H9 (cell line): ENCODE data around the gene GUCY2D. TPM values are rescaled to one million over a fixed set of nuclear protein-coding genes. Genes with fewer than 3 reads are reported as not detected.

Experiments
- DNase-seq: peaks from one replicate; pipeline ENCODE4 v3.0.0-alpha.2; 2017
- H2AFZ ChIP-seq: one replicate; pipeline ENCODE4 v1.6.1; 2013; ENCODE audit warnings: mild to moderate bottlenecking, low read length, control low read depth, moderate library complexity
- H2AK5ac ChIP-seq: 2 replicates; pipeline ENCODE4 v1.6.1; 2013; ENCODE audit warnings: low read length, control low read depth, mixed read lengths; ENCODE audit not compliant: insufficient read length
- H2BK120ac ChIP-seq: one replicate; pipeline ENCODE4 v1.6.1; 2013; ENCODE audit warnings: low read depth, mild to moderate bottlenecking, low read length, control low read depth, inconsistent platforms; ENCODE audit not compliant: poor library complexity, severe bottlenecking
- H2BK12ac ChIP-seq: 2 replicates; pipeline ENCODE4 v1.6.1; 2013; ENCODE audit warnings: low read length, control low read depth, mixed read lengths, low read depth; ENCODE audit not compliant: insufficient read length
- H2BK15ac ChIP-seq: 2 replicates; pipeline ENCODE4 v1.6.1; 2013; ENCODE audit warnings: low read depth, low read length, control low read depth
- H2BK20ac ChIP-seq: one replicate; pipeline ENCODE4 v1.6.1; 2013; ENCODE audit warnings: low read depth, mild to moderate bottlenecking, low read length, control low read depth, inconsistent platforms; ENCODE audit not compliant: poor library complexity, severe bottlenecking
- H2BK5ac ChIP-seq: 2 replicates; pipeline ENCODE4 v1.6.1; 2013; ENCODE audit warnings: low read length, control low read depth, mixed read lengths; ENCODE audit not compliant: insufficient read length
- H3K14ac ChIP-seq: 2 replicates; pipeline ENCODE4 v1.6.1; 2013; ENCODE audit warnings: low read length, control low read depth; ENCODE audit not compliant: insufficient read depth
- H3K18ac ChIP-seq: 2 replicates; pipeline ENCODE4 v1.6.1; 2013; ENCODE audit warnings: low read depth, mild to moderate bottlenecking, mixed read lengths, low read length, control low read depth; ENCODE audit not compliant: insufficient read length
- H3K23ac ChIP-seq: 2 replicates; pipeline ENCODE4 v1.6.1; 2013; ENCODE audit warnings: low read length, control low read depth, mixed read lengths, low read depth; ENCODE audit not compliant: insufficient read length
- H3K23me2 ChIP-seq: 2 replicates; pipeline ENCODE4 v1.6.1; 2013; ENCODE audit warnings: low read depth, mild to moderate bottlenecking, mixed read lengths, low read length, control low read depth; ENCODE audit not compliant: insufficient read length, poor library complexity, severe bottlenecking
- H3K27ac ChIP-seq: 2 replicates; pipeline ENCODE4 v1.5.1; 2013; ENCODE audit warnings: low read length, control low read depth, mixed read lengths, low read depth; ENCODE audit not compliant: insufficient read length
- H3K27me3 ChIP-seq: 2 replicates; pipeline ENCODE4 v1.6.1; 2013; ENCODE audit warnings: low read length, control low read depth, inconsistent platforms; ENCODE audit not compliant: insufficient read depth
- H3K4ac ChIP-seq: 2 replicates; pipeline ENCODE4 v1.6.1; 2013; ENCODE audit warnings: low read depth, mild to moderate bottlenecking, control low read depth, inconsistent platforms, low read length, moderate library complexity
- H3K4me1 ChIP-seq: 2 replicates; pipeline ENCODE4 v1.6.1; 2013; ENCODE audit warnings: low read length, control low read depth, inconsistent platforms; ENCODE audit not compliant: insufficient read depth
- H3K4me2 ChIP-seq: 2 replicates; pipeline ENCODE4 v1.6.1; 2013; ENCODE audit warnings: low read length, control low read depth, mixed read lengths; ENCODE audit not compliant: insufficient read length, insufficient read depth
- H3K56ac ChIP-seq: 2 replicates; pipeline ENCODE4 v1.6.1; 2013; ENCODE audit warnings: low read depth, mild to moderate bottlenecking, mixed read lengths, low read length, control low read depth; ENCODE audit not compliant: insufficient read length
- H3K79me1 ChIP-seq: 2 replicates; pipeline ENCODE4 v1.6.1; 2013; ENCODE audit warnings: low read depth, mild to moderate bottlenecking, moderate library complexity, low read length, control low read depth, inconsistent platforms; ENCODE audit not compliant: insufficient read depth, poor library complexity, severe bottlenecking
- H3K79me2 ChIP-seq: 2 replicates; pipeline ENCODE4 v1.6.1; 2013; ENCODE audit warnings: low read length, control low read depth, inconsistent platforms; ENCODE audit not compliant: insufficient read depth
- H3K9ac ChIP-seq: 2 replicates; pipeline ENCODE4 v1.6.1; 2013; ENCODE audit warnings: low read length, control low read depth, mixed read lengths; ENCODE audit not compliant: insufficient read length; ENCODE audit errors: extremely low read depth
- H3K9me3 ChIP-seq: one replicate; pipeline ENCODE4 v1.6.1; 2013; ENCODE audit warnings: low read depth, low read length, inconsistent platforms; ENCODE audit not compliant: control insufficient read depth
- H3T11ph ChIP-seq: one replicate; pipeline ENCODE4 v1.6.1; 2013; ENCODE audit warnings: mild to moderate bottlenecking, low read length, control low read depth, inconsistent platforms
- H4K20me1 ChIP-seq: one replicate; pipeline ENCODE4 v1.6.1; 2013; ENCODE audit not compliant: control insufficient read depth, insufficient read length, insufficient read depth
- H4K5ac ChIP-seq: 2 replicates; pipeline ENCODE4 v1.6.1; 2013; ENCODE audit warnings: low read depth, mild to moderate bottlenecking, mixed read lengths, low read length, control low read depth; ENCODE audit not compliant: insufficient read length
- H4K8ac ChIP-seq: replicated peaks from 2 replicates; pipeline ENCODE4 v1.6.1; 2013; ENCODE audit warnings: low read length, control low read depth, mixed read lengths, low read depth; ENCODE audit not compliant: insufficient read length
- H4K91ac ChIP-seq: 2 replicates; pipeline ENCODE4 v1.6.1; 2013; ENCODE audit warnings: low read depth, mild to moderate bottlenecking, moderate library complexity, mixed read lengths, low read length, control low read depth; ENCODE audit not compliant: insufficient read length
- H3K27ac Mint-ChIP-seq, 3 experiments: 2 replicates in 2 of 3; 3 replicates in 1 of 3; pipeline ENCODE4 v1.8.0; 2020 to 2021; ENCODE audit warnings: mixed read lengths in 3 of 3, mild to moderate bottlenecking in 1 of 3, moderate library complexity in 1 of 3
- H3K27me3 Mint-ChIP-seq: 2 replicates; pipeline ENCODE4 v1.8.0; 2021; ENCODE audit warnings: low read depth, mild to moderate bottlenecking, moderate library complexity, mixed read lengths
- H3K36me3 Mint-ChIP-seq, 3 experiments: 2 replicates in 2 of 3; 3 replicates in 1 of 3; pipeline ENCODE4 v1.8.0; 2020 to 2021; ENCODE audit warnings: low read depth in 3 of 3, mixed read lengths in 3 of 3; ENCODE audit not compliant: insufficient read depth in 1 of 3
- H3K4me1 Mint-ChIP-seq, 2 experiments: 2 replicates each; pipeline ENCODE4 v1.8.0; 2020; ENCODE audit warnings: mixed read lengths in 2 of 2
- H3K4me3 Mint-ChIP-seq, 2 experiments: 2 replicates in 1 of 2; 3 replicates in 1 of 2; pipeline ENCODE4 v1.8.0; 2020 to 2021; ENCODE audit warnings: mild to moderate bottlenecking in 2 of 2, mixed read lengths in 2 of 2, moderate library complexity in 1 of 2
- H3K9me3 Mint-ChIP-seq, 2 experiments: 2 replicates in 1 of 2; 3 replicates in 1 of 2; pipeline ENCODE4 v1.8.0; 2020; ENCODE audit warnings: mild to moderate bottlenecking in 2 of 2, mixed read lengths in 2 of 2, moderate library complexity in 1 of 2
- CTCF ChIP-seq: fragments of 200-600 bp; sonication (generic); conservative IDR thresholded peaks from 3 replicates; pipeline ENCODE4 v1.8.0; 2021; ENCODE audit warnings: antibody characterized with exemption, mild to moderate bottlenecking
- total RNA-seq: library from RNA; stranded (reverse); gene quantifications from 2 replicates; pipeline ENCODE4 v1.2.1, GENCODE V29; 2021

Gene GUCY2D
- total RNA-seq, 1 experiment from 2014 or later = 0.15 TPM

- Histone ChIP-seq H3K27ac (no peak overlapping the region), H3K4me1 (no peaks in the 10 kb centered on the region), H2BK20ac (no peak overlapping the region), H4K20me1 (no peaks in the 10 kb centered on the region), H2AFZ (no peak overlapping the region), H4K91ac (no peak overlapping the region), H3K79me2 (no peaks in the 10 kb centered on the region), H3K23ac (no peak overlapping the region), H2BK120ac (no peak overlapping the region), H4K5ac (no peak overlapping the region), H2BK5ac (no peak overlapping the region), H2BK15ac (no peak overlapping the region), H3K27me3 (no peaks in the 10 kb centered on the region), H3K4ac (no peak overlapping the region), H3K56ac (no peak overlapping the region), H3T11ph (no peak overlapping the region), H3K14ac (no peak overlapping the region), H3K4me2 (no peak overlapping the region), H3K23me2 (no peaks in the 10 kb centered on the region), H4K8ac (no peak overlapping the region), H3K9me3 (no peaks in the 10 kb centered on the region), H3K18ac (no peak overlapping the region), H3K79me1 (no peaks in the 10 kb centered on the region), H2BK12ac (no peak overlapping the region), H3K9ac (no peak overlapping the region), H2AK5ac (no peak overlapping the region)
- Mint-ChIP-seq H3K4me1 (0 out of 4 replicates have a peak, but pooled peaks cover 0 to 3% of the 10 kb centered on the region in 2 experiments), H3K27me3 (peaks cover 15% of the 10 kb centered on the region), H3K36me3 (no peaks in the 10 kb centered on the region; a peak in 2 of 7 replicates), H3K27ac (no peak overlapping the region), H3K9me3 (peaks cover 12 to 16% of the 10 kb centered on the region in 2 experiments), H3K4me3 (no peak overlapping the region)
- no peak for TF ChIP-seq CTCF
- no peak for DNase-seq
Measured at GRCh38 chr17:7974638-7975131, 27.7 kb upstream of the GUCY2D start.
